ENCODE measurements around the gene MAS1.
A peak's percentile ranks its signal among the peaks of the same experiment; 100 is the strongest.

- TF ChIP-seq, protein P1, sequence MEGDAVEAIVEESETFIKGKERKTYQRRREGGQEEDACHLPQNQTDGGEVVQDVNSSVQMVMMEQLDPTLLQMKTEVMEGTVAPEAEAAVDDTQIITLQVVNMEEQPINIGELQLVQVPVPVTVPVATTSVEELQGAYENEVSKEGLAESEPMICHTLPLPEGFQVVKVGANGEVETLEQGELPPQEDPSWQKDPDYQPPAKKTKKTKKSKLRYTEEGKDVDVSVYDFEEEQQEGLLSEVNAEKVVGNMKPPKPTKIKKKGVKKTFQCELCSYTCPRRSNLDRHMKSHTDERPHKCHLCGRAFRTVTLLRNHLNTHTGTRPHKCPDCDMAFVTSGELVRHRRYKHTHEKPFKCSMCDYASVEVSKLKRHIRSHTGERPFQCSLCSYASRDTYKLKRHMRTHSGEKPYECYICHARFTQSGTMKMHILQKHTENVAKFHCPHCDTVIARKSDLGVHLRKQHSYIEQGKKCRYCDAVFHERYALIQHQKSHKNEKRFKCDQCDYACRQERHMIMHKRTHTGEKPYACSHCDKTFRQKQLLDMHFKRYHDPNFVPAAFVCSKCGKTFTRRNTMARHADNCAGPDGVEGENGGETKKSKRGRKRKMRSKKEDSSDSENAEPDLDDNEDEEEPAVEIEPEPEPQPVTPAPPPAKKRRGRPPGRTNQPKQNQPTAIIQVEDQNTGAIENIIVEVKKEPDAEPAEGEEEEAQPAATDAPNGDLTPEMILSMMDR (IDR thresholded peaks at IDR 0.05): peak in 2 of 4 experiments; percentile 30 to 36
- TF ChIP-seq POLR2AphosphoS5 (IDR thresholded peaks at IDR 0.05) (no peak), POLR2A (IDR thresholded peaks at IDR 0.05) (no peak)
These were observed 37.9 kb upstream of the MAS1 start for GRCh38 chr6:159852877-159853276.

All from prostate gland (tissue), 2 donors.